HCEC 1CT (cell line): ENCODE results near the gene ZFHX3.

Source experiments
- DNase-seq: peaks from one replicate; pipeline ENCODE4 v3.0.0-alpha.2; 2017

The ZFHX3 gene

DNA sequence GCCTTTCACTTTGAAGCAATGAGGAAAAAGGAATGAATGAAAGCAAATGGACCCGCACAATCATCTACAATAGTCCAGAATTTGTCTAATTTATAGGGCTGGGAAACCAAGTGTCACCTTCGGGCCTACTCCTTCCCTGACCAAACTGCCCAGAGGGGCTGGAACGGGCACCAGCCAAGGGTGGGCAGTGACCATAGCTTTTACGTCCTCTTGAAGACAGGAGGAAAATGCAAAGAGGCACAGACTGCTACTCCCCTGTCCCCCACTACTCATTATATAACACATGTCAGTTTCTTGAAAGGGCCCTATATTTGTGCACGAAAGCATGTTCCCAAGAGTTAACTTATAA, 122.3 kb downstream of the ZFHX3 start:
- DNase-seq, result no peak

DNA sequence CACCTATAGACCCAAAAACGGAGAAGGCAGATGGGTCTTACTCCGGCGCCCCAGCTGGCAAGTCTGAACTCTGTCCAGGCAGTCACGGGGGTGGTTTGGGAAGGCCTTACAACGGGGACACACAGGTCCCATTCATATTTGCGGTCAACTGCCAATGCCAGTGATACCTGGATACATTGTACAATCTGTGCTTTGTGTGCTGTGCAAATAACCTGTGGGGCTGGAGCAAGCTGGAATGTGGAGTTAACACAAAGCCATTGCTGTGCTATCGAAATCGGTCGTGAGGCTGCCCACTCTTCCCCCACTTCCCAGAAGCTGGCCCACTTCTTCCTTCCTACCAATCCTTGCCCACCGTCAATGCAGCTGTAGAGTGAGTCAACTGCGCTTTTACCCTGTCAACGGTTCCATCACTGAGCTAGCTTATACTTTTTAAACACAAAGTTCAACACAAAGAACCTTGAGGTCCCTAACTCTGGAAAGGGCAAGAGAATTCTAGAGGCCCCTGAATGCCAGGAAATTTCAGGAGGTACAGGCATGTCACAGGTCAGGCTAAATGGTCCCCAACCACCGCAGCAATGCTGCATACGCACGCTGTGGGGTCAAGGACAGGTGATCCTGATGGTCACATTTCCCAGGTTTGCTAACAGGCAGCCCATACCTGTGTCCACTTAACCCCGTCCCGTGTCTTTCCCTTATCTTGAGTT, 122.8 kb downstream of the ZFHX3 start:
- no peak for DNase-seq

DNA sequence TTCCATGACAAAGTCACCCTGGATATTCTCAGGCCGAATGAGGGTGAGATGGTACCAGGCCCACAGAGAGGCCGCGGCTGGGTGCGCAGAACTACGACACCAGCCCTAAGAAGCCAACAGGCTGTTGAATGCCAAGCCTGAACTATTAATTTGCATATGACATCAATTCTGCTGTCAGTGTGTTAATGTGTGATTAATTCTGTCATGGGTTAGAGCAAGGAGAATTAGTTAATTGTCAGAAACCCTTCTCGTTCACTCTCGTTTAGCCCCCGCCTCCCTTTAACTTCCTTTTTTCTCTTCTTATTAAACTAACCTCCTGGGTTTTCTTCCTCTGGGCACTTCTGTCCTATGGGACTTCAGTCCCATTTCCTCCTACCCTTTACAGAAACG, 123.4 kb downstream of the ZFHX3 start:
- DNase-seq, result no peak

DNA sequence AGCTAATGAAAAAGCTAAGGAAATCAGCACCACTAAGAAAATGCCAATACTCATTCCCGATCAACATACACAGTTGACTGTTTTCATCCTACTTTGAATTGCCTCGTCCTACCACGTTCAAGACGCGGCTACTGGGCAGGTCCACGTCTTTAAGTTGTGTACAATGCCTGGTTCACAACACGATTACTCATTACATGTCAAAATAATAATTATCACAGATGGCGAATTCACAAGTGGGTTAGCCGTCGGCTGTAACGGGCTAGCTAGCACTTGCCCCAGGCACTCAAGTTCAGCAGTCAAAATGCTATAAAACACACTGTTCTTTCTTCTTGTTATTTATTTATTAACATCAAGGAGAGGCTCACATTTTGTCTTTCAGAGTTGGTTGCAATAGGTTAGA, 124.2 kb downstream of the ZFHX3 start:
- DNase-seq, result no peak

DNA sequence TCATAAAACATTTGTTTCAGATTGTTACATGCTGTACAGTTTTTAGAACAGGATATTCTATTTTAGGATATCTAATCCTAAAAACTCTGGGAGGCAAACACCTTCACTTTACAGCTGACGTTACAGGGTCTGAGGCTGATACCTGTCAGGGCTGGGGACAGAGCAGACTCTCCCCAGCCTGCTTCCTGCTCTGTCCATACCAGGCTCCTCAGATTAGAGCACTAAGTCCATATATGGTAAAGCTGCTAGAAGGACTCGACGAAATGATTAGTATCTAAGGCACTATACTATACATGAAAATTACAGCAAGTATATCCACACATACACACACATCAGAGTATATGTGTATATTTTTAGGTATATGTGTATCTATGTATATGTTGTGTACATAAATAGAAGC, 125.2 kb downstream of the ZFHX3 start:
- no peak for DNase-seq

DNA sequence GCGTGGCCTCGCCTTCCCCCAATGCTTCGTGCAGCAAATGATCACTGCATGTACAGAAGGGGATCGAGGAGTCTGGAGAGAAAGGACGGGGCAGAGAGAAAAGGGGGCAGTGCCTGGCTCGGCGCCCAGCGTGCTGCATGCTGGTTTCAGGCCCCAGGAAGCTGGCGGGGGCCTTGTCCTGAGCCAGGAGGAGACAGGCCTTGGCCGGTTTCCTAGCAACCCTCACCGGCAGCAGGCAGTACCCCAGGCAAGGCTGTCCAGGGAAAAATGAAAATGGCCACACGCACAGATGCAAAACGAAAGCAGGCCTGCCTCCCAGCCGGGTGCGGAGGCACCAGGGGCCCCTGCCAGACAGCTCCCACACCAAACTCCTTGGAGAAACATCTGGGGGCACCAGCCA, 126.3 kb downstream of the ZFHX3 start:
- no peak for DNase-seq

DNA sequence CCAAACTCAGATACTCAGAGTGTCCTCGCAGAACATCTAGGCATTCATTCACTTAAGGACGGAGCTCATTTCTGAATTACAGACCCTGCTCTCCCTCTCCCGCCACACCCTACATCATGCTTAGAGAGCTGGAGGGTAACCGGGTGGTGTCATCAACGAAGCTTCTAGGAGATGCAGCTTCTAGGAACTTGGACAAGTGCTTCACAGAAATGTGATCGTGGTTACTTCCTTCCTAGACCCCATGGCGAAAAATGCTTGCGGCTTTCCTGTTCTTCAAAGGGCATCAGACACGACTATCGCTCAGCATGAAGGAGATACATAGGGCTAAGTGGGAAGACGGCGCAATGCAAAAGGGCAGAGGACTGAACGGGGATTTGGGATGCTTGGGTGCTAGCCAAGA, 126.8 kb downstream of the ZFHX3 start:
- no peak for DNase-seq

DNA sequence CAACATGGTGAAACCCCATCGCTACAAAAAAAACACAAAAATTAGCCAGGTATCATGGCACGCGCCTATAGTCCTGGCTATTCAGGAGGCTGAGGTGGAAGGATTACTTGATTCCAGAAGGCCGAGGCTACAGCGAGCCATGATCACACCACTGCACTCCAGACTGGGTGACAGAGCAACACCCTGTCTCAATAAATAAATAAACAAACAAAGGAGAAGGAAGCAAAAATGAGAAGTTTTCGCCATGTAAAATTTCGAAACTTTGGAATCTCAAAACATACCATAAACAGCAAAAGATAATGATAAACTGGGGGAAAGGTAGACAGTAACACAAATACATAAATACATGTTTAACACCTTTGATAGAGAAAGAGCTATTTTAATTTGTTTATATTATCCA, 130.9 kb downstream of the ZFHX3 start:
- no peak for DNase-seq

DNA sequence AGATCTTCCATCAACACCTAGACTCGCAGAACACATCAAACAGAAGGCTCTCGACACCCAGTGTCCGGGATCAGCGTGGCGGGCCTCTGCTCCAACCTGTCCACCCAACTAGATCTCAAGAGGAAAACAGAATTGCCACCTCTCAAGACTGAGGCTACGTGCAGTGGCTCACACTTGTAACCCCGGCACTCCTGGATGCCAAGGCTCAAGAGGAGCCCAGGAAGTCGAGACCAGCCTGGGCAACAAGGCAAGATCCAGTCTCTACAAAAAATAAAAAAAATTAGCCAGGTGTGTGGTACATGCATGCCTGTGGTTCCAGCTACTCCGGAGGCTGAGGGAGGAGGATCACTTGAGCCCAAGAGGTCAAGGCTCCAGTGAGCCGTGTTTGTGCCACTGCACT, 132.6 kb downstream of the ZFHX3 start:
- no peak for DNase-seq

DNA sequence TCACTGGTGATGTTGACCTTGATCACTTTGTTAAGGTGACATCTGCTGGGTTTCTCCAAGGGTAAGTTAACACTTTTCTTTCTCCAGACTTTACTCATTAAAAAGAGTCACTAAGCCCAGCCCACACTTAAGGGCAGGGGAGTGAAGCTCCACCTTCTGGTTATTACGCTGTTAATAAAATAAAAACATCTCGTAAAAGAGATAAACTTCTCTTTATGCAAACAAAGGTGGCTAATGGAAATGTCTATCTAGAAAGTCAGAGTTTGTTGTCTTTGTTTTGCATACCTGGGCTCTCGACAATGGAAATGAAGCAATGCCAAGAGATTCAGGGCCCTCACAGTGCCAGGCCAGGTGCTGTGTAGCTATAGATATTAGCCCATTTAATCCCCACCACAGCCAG, 134.4 kb downstream of the ZFHX3 start:
- DNase-seq, result no peak

DNA sequence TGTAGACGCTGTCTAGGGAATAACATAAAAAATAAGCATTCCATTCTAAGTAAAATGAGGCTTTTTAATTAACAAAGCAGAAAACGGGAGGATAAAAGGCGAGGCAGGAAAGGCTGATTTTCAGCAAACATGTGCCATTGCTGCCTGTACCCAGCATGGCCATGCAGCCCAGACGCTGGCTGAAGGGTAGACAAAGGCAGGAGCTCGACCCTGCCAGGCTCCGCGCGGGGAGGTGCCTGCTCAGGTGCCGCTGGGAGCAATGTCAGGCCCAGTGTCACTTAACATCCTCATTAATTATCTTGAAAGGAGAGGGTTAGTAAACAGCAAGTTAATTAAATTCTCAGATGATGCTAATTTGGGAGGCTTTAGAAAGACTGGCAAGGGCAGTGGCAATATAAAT, 136.0 kb downstream of the ZFHX3 start:
- DNase-seq, result no peak

DNA sequence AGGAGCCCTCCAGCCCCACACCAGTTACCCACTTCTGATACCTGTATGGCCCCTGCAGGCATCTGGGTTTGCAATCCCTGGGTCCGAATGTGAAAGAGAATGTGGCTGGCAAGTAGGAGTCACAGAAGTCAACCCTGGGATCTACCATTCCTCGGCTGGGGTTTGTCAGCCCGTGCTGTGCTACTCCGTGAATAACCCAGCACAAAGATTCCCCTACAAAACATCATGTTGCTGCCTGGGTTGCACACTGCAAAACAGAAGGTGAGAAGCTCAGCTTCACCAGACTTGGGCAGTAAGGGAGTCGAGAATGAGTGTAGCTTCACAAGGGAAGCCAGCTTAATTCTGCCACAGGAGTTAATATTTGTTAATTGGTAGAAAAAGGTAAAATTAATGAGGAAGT, 137.1 kb downstream of the ZFHX3 start:
- DNase-seq, result no peak

DNA sequence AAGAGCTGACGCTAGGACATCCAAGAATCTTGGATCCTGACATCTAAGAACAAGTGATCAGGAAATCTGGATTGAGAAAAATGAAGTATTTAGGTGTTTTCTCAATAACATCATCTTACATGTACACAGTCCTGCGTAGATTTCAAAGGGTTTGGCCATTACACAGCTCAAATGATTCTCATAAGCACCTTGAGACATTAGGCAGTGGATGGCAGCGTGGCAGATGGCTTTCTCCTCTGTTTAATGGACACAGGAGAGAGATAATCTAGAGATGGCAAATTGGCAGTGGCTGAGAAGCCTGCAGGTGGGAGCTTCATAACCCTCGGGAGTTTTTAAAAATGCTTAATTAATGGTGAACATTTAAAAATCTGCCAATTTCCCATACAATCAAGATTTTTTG, 137.5 kb downstream of the ZFHX3 start:
- DNase-seq, result no peak

DNA sequence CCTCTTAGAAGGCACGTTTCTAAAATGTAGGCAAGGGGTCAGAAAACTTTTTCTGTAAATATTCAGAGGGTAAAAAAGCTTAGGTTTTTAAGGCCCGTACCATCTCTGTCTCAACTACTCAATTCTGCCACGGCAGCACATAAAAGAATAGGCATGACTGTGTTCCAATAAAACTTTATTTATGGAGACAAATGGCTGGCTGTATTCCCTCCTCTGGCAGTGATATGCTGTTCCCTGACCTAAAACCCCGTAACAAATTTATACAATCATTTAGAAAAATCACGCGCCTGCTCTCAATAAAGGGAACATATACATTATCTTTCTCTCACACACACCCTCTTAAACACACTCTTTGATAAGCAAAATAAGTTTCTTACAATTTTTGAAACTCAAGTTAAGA, 138.7 kb downstream of the ZFHX3 start:
- DNase-seq, result no peak

DNA sequence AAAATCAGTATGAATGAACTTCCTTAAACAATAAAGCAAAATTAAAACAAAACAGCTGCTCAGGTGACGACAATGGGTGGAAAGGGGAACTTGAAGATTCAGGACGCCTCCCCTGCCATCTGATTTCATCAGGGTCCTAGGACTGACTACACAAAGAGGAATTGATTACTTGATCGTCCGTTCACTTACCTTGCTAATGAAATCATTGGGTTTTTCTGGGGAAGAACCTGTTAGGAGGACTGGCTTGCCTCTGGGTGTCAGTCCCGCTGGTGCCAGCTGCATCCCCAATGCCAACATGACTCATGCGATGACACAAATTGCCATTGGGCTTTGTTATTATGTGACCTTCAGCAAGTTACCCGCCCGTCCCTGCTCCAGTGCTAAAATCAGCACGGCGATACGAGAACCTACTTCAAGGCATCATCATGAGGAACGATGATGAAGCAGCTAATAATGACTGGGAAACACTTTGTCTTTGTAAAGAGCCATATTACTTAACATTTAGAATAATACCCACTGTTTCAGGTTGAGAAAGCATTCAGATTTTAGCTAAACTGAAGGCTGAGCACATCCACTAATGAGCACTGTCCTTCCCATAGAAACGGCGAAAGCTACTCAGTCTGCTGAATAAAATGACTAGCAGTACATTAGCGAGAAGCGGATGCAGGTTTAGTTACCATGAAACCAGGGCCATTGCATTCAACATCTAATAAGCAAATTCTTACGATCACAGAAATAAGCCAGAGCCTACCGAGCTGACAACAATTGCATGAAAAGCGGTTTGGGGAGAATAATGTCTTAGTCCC, 139.4 kb downstream of the ZFHX3 start:
- no peak for DNase-seq

DNA sequence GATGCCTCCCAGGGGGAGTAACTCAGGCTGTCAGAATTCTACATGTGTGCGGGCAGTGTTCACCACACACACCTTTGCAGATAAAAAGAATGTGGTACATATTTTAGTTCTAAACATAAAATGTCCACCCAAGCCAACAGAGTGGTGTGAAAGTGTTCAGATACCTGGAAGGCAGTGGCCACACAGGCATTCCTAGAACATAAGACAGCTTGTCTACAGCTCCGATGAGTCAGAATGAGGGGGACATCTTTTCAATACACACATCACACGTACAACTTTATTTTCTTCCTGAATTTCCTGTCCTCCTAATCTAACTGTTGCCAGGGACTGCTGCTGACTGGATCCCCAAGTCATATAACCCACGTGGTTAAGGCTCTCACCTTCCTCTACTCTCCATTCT, 142.3 kb downstream of the ZFHX3 start:
- peak; percentile 9 for DNase-seq

DNA sequence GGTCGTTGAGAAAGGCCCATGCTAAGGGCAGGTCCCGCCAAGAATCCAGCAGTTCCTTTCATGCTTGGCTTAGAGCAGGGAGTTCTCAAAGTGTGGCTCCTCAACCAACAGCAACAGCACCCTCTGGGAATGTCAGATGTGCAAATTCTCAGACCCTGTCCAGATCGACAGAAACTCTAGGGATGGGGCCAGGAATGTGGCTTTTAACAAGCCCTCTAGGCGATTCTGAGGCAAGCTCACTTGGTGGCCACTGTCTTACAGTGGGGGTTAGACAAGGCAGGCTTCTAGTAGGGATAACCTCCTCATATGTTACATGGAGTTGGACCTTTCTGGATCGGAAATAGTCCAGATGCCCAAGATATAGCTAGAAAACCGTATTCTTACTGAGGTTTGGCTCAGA, 144.8 kb downstream of the ZFHX3 start:
- no peak for DNase-seq

DNA sequence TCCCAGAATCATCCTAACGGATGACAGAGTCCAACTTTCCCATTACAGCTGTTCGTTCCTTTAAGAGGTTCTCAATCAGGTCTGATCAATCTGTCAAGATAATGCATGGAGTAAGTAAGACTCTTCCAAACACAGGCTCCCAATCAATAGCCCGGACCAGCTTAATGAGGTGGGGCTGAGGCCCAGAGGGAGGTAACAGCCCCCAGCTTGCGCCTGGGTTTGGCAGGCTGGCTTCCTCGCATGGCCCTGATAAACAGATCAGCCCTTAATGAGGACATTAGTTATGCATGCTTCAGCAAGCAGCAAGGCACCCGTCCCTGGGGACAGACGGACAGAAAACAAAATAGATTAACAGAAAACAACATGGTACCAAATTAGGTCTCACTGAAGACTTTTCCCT, 145.7 kb downstream of the ZFHX3 start:
- no peak for DNase-seq

DNA sequence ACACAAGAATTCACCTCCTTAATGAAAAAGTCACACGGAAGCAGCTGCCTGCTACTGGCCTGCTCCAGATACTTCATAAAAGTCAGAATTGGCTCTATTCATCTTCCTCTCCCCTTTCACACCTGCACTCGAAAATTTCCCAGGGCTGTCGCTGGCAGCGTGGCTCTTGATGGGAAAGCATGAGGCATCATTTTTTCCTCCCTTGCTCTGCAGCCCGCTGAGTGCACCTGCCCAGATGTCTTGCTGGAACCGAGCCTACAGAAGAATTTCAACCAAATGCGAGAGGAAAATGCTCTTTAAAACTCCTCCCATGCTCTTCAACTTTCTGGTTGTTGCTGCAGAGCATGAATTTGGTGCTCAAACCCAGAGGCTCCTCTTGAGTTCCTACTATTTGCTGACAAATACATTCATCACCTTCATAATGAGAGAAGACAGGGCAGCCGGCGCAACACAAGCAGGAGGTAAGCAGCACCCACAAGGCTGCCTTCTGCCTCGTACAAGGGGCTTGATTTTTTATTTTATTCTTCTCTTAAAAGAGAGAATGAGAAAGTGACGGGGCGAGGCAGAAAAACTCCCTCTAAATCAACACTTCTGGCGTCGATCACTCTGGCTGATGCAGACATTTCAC, 146.8 kb downstream of the ZFHX3 start:
- no peak for DNase-seq

DNA sequence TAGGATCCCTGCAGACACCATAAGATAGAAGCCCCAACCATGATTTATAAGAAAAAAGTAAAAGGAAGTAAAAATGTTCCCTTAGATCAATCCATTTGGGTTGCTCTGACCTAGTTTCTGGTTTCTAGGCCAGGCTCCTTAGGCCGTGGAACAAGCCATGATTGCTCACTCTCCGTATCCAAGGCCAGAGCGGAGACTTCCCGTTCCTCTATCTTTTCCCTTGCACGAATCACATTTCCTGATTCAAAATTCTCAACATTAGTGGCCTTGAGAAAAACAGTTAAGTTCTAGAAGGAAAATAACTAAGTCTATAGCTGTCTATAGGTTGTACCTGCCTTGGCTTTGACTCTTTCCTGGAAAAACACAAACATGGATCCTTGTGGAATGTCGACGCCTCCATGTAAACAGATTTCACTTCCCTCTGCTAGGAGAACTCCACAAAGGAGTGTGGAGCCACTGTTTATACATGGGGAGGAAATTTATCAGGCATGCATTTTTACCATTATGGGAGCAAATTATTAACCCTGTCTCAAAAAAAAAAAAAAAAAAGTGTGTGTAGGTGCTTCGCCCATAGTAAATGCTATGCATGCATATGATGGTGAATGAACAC, 149.6 kb downstream of the ZFHX3 start:
- DNase-seq, result no peak

DNA sequence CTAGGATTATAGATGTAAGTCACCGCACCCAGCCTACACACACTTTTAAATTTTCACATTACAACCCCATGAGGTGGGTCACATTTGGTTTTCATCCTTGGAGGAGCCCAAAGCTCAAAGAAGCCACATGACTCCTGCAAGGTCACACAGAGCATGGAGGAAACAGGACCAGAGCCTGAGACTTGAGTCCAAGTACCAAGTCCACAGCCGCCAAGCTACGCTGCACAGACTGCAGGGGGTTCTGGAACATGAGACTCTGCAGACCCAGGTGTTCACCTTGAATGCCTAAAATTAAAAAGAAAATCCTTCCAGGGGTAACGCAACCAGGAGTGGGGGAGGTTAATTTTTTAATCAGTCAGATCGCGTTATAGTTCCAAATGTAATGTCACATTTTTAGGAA, 150.2 kb downstream of the ZFHX3 start:
- no peak for DNase-seq

DNA sequence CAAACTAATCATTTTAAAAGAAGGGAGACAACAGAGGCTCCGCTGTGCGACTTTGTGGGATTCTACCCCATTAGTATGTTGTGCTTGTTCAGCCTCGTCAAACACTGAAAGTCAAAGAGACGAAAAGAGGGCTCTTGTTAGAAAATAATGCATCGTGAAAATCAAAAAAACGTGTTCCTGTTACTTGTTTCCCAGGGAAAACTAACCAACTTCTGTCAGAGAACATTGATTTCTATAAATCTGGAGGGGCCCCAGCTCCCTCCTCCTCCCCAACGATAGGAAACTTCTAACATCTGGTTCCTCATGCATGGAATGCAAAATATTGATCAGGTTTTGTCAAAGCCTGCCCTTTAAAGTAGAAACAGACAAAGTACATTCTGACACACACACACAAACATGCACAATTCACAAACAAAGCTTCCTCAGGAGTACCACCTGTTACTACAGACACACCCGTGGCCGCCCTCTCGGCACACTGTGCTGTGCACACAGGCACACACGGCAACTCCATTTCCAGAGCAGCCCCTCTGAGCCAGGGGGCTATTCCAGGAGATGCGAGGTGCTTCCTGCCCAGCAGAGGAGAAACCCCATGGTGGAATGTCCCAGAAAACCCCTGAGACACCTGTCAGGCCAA, 151.3 kb downstream of the ZFHX3 start:
- DNase-seq, result no peak

DNA sequence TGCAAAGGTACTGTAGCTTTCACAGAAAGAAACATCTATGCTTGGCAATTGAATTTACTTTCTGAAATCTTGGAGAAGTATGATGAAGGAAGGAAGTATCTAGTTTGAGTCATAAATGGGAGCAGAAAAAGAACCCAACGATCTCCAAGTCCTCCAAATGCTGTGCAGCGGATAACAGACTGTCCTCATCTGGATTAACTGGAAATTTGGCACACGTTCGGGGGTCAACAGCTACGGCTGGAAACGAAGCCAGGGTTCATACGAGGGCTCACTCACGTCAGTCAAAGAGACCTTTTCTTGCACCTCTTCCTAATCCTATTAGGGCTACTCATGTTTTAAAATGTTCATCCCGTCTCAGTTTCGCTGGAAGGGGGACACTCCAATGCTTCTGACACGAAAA, 152.0 kb downstream of the ZFHX3 start:
- no peak for DNase-seq
